Measurements from ENCODE around the gene RAC3.

- no peak for TF ChIP-seq POLR2A (IDR thresholded peaks at IDR 0.05)
- TF ChIP-seq CTCF (IDR thresholded peaks at IDR 0.05): no peak
Observed at GRCh38 chr17:82008258-82008940, 23.1 kb upstream of the RAC3 start.
